Parietal lobe (tissue), 1 donor: Measurements from ENCODE around the gene USP38. TPM values are rescaled to one million over a fixed set of nuclear protein-coding genes. Genes with fewer than 3 reads are reported as not detected.

Experiments used
- total RNA-seq: library from RNA; depleted of rRNA; stranded (reverse); fragments of >200 nt; gene quantifications from one replicate; pipeline ENCODE4 v1.2.3, GENCODE V29; 2014

USP38 gene
- total RNA-seq: 28.8 TPM

GRCh38 chr4:143184503-143185252, at the start of gene USP38:
TSS of gene USP38 (plus strand) at chr4:143184917. CDS start at chr4:143185451, 534 bp downstream.

Other genes starting within 250 kb of the USP38 start
- gene GAB1, start 152.0 kb downstream of the USP38 start, total RNA-seq: 38.5 TPM